HCT116 (cell line): ENCODE measurements around the gene PCDHGA2. TPM values are rescaled to one million over a fixed set of nuclear protein-coding genes. Genes with fewer than 3 reads are reported as not detected.

Experiments used
- ATAC-seq: fragments of 200-7000 bp; cut with Tn5 transposase; 2 replicates; pipeline ENCODE4 v1.9.1; 2020; ENCODE audit warnings: mild to moderate bottlenecking, moderate library complexity
- BruUV-seq: library from RNA; stranded (reverse); fragments of 400-500 nt; replicated peaks from 2 replicates; lab custom pipeline; 2021; lab: Mats Ljungman, UMichigan
- CTCF ChIA-PET: fragments of 300-600 bp; sonication (Branson Sonifier 250); formaldehyde crosslinking; loops from one replicate; lab custom pipeline; 2021; ENCODE audit warnings: antibody characterized with exemption; lab: Charles Lee
- POLR2A ChIA-PET: fragments of 300-600, 350-600 bp; sonication (Branson Sonifier 250); formaldehyde crosslinking; loops from one replicate; lab custom pipeline; 2021; ENCODE audit warnings: antibody characterized with exemption; lab: Charles Lee
- RAD21 ChIA-PET, 2 experiments: fragments of 300-600 bp; sonication (Branson Sonifier 250); formaldehyde crosslinking; loops; one replicate each; lab custom pipeline; 2023; ENCODE audit warnings: low total read pairs in 2 of 2; ENCODE audit not compliant: uncharacterized antibody in 2 of 2, unreplicated experiment in 2 of 2, low non-redundant PET in 1 of 2; lab: Charles Lee
- DNase-seq: peaks from one replicate; pipeline ENCODE4 v3.0.0-alpha.2; 2010; ENCODE audit warnings: low read depth, low spot score
- H2AFZ ChIP-seq: fragments of 200-600 bp; shearing (Covaris generic), sonication (generic); 2 replicates; pipeline ENCODE4 v1.6.1; 2017; ENCODE audit warnings: low read depth, mixed run types, mixed read lengths, antibody characterized with exemption, low read length; ENCODE audit not compliant: poor library complexity, severe bottlenecking
- H3K27ac ChIP-seq: 2 replicates; pipeline ENCODE4 v1.5.1; 2012; ENCODE audit warnings: low read depth, low read length
- H3K27me3 ChIP-seq: fragments of 200-600 bp; sonication (generic); 2 replicates; pipeline ENCODE4 v1.6.1; 2016; ENCODE audit warnings: mixed run types, low read length, mixed read lengths; ENCODE audit not compliant: insufficient read depth
- H3K36me3 ChIP-seq, 2 experiments: fragments of 200-500 bp in 1 of 2; fragments of 200-600 bp in 1 of 2; sonication (Bioruptor generic) in 1 of 2; sonication (generic) in 1 of 2; 2 replicates each; pipeline versions ENCODE4 v1.5.1 to v1.6.1; 2014 to 2016; ENCODE audit warnings: low read length in 2 of 2, inconsistent platforms in 1 of 2, mixed read lengths in 1 of 2, mixed run types in 1 of 2; ENCODE audit not compliant: insufficient read depth in 2 of 2, control insufficient read depth in 1 of 2
- H3K4me1 ChIP-seq, 2 experiments: fragments of 200-600 bp in 1 of 2; sonication (generic) in 1 of 2; 2 replicates each; pipeline versions ENCODE4 v1.5.1 to v1.6.1; 2012 to 2017; ENCODE audit warnings: low read length in 2 of 2, inconsistent platforms in 1 of 2, mild to moderate bottlenecking in 1 of 2, mixed read lengths in 1 of 2, mixed run types in 1 of 2, moderate library complexity in 1 of 2; ENCODE audit not compliant: insufficient read depth in 2 of 2, control insufficient read depth in 1 of 2
- H3K4me2 ChIP-seq: fragments of 200-600 bp; sonication (generic); 2 replicates; pipeline ENCODE4 v1.6.1; 2017; ENCODE audit warnings: mixed run types, low read length, mixed read lengths
- H3K4me3 ChIP-seq, 2 experiments: fragments of 200-600 bp in 1 of 2; sonication (generic) in 1 of 2; replicated peaks in 1 of 2; 2 replicates each; pipeline ENCODE4 v1.5.1; 2011 to 2016; ENCODE audit warnings: low read length in 2 of 2, control low read depth in 1 of 2, low read depth in 1 of 2, mild to moderate bottlenecking in 1 of 2, mixed read lengths in 1 of 2, mixed run types in 1 of 2
- H3K79me2 ChIP-seq: fragments of 200-600 bp; sonication (generic); 2 replicates; pipeline ENCODE4 v1.6.1; 2017; ENCODE audit warnings: mild to moderate bottlenecking, mixed run types, low read length, moderate library complexity, mixed read lengths; ENCODE audit not compliant: insufficient read depth
- H3K9ac ChIP-seq: fragments of 200-600 bp; sonication (generic); 2 replicates; pipeline ENCODE4 v1.6.1; 2016; ENCODE audit warnings: low read length, mixed read lengths
- H3K9me2 ChIP-seq: fragments of 200-600 bp; sonication (generic), shearing (Covaris generic); 2 replicates; pipeline ENCODE4 v1.6.1; 2017; ENCODE audit warnings: mixed run types, mild to moderate bottlenecking, moderate library complexity; ENCODE audit not compliant: insufficient read depth
- H3K9me3 ChIP-seq, 2 experiments: fragments of 200-500 bp in 1 of 2; fragments of 200-600 bp in 1 of 2; sonication (Bioruptor generic) in 1 of 2; sonication (generic) in 1 of 2; 2 replicates each; pipeline ENCODE4 v1.6.1; 2014 to 2017; ENCODE audit warnings: low read length in 2 of 2, mixed read lengths in 2 of 2, inconsistent platforms in 1 of 2, low read depth in 1 of 2, mild to moderate bottlenecking in 1 of 2, mixed run types in 1 of 2, moderate library complexity in 1 of 2; ENCODE audit not compliant: control insufficient read depth in 1 of 2, insufficient read depth in 1 of 2
- H4K20me1 ChIP-seq: fragments of 200-600 bp; sonication (generic), shearing (Covaris generic); 2 replicates; pipeline ENCODE4 v1.6.1; 2017; ENCODE audit warnings: mixed run types, mild to moderate bottlenecking, moderate library complexity; ENCODE audit not compliant: insufficient read depth
- EGR1 ChIP-seq: IDR thresholded peaks from 2 replicates; pipeline ENCODE4 v1.6.1; 2012; ENCODE audit warnings: low read depth
- ELF1 ChIP-seq: IDR thresholded peaks from 2 replicates; pipeline ENCODE4 v1.6.1; 2012; ENCODE audit warnings: low read depth, borderline replicate concordance
- EZH2phosphoT487 ChIP-seq: fragments of 200-600 bp; IDR thresholded peaks from 2 replicates; pipeline ENCODE4 v1.6.1; 2018; ENCODE audit warnings: antibody characterized with exemption, borderline replicate concordance
- JUND ChIP-seq: IDR thresholded peaks from 2 replicates; pipeline ENCODE4 v1.6.1; 2012
- POLR2A ChIP-seq: IDR thresholded peaks from 2 replicates; pipeline ENCODE4 v1.7.0; 2011; ENCODE audit warnings: borderline replicate concordance; ENCODE audit not compliant: insufficient read depth, insufficient read length; ENCODE audit errors: extremely low read depth
- POLR2AphosphoS5 ChIP-seq: IDR thresholded peaks from 2 replicates; pipeline ENCODE4 v1.6.1; 2011; ENCODE audit warnings: mild to moderate bottlenecking, low read depth, low read length, moderate library complexity
- RAD21 ChIP-seq: IDR thresholded peaks from 2 replicates; pipeline ENCODE4 v1.6.1; 2012; ENCODE audit warnings: low read depth, mild to moderate bottlenecking
- SIN3A ChIP-seq: IDR thresholded peaks from 2 replicates; pipeline ENCODE4 v1.6.1; 2012; ENCODE audit warnings: low read depth
- SRF ChIP-seq: IDR thresholded peaks from 2 replicates; pipeline ENCODE4 v1.6.1; 2012; ENCODE audit warnings: low read depth
- intact Hi-C: fragments of 100-400 bp; cut with micrococcal nuclease; formaldehyde crosslinking; loops from 2 replicates; pipeline ENCODE4 v1.10.0; 2022
- total RNA-seq: library from RNA; stranded (reverse); gene quantifications from one replicate; pipeline ENCODE4 v1.2.1, GENCODE V29; 2021; ENCODE audit not compliant: unreplicated experiment
- TF ChIP-seq, protein P1 (sequence below), 3 experiments: fragments of 200-600 bp in 1 of 3; sonication (generic) in 1 of 3; IDR thresholded peaks in 2 of 3; conservative IDR thresholded peaks in 1 of 3; 2 replicates each; pipeline ENCODE4 v1.5.1; 2012 to 2017; ENCODE audit warnings: low read depth in 2 of 3, low read length in 2 of 3, antibody characterized with exemption in 1 of 3, borderline replicate concordance in 1 of 3, control low read depth in 1 of 3, mild to moderate bottlenecking in 1 of 3, mixed read lengths in 1 of 3, mixed run types in 1 of 3, moderate library complexity in 1 of 3; ENCODE audit not compliant: insufficient read depth in 1 of 3
- TF ChIP-seq, protein P2 (sequence below): IDR thresholded peaks from 2 replicates; pipeline ENCODE4 v1.6.1; 2011; ENCODE audit warnings: mild to moderate bottlenecking, low read length, moderate library complexity; ENCODE audit not compliant: insufficient replicate concordance; ENCODE audit errors: extremely low read depth
- TF ChIP-seq, protein P3 (sequence below): IDR thresholded peaks from 2 replicates; pipeline ENCODE4 v1.6.1; 2012

Gene PCDHGA2
- total RNA-seq, 1 experiment from 2014 or later: not detected

DNA sequence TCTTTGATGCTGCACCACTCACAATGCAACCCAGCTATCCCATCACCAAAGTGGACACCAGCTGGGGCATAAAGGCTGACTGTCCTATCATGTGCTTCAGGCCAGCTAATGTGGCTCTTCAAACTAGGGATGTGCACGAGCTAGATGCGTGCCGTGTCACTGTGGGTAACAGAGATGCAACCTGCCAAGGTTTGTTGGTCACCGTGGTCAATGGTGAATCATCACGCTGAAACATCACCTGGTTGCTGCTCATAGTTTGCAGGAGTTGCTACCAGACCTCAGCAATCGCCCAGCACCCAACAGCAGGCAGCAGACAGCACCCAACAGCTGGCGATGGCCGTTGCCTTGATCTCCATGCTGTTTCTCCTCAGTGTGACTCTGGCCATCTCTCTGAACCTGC is 10.3 kb upstream of the PCDHGA2 start:
- H3K79me2 ChIP-seq: no peaks in the 10 kb centered on the region
- CTCF ChIA-PET: interaction anchor here (1.7 kb wide), 1 partner anchor 8 kb away, joined by 6 read pairs; the partner anchor contains the start of gene TAF7
- no TSS peak for BruUV-seq

DNA sequence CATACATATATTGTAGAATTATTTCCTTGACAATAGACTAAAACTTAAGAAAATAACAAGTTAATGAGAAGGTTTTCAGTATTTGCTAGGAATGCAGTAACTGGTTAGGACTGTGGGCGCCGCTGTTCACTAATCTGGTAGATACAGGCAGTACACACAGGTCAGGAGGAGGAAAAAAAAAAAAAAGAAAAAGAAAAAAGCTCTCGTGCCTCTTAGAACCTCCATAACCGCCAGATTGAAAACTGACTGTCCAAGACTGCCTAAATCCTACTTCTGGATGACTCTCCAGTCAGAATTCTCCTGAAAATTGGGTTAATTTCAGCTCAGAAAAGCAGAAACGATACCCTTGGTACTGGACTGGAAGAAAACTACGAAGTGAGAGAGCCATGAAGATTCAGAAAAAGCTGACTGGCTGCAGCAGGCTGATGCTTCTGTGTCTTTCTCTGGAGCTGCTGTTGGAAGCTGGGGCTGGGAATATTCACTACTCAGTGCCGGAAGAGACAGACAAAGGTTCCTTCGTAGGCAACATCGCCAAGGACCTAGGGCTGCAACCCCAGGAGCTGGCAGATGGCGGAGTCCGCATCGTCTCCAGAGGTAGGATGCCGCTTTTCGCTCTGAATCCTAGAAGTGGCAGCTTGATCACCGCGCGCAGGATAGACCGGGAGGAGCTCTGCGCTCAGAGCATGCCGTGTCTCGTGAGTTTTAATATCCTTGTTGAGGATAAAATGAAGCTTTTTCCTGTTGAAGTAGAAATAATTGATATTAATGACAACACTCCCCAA is 8.1 kb upstream of the PCDHGA2 start, which contains the start of gene PCDHGA1:
Gene PCDHGA1, plus strand, starts transcription at position 216 of the 782 bp plus-strand sequence.
- DNase-seq: no peak
- CTCF ChIA-PET: interaction anchor here (0.7 to 1.5 kb wide), 2 partner anchors 227 to 233 kb away, joined by 3 read pairs; no protein-coding TSS in a partner anchor

More for the DNA sequence above, 10.3 kb upstream of the PCDHGA2 start:
- H3K27me3 ChIP-seq: no peaks in the 10 kb centered on the region
- H3K36me3 ChIP-seq: no peaks in the 10 kb centered on the region
- H3K4me3 ChIP-seq: no peak overlapping the region
- ChIA-PET RAD21 (no interaction called here), POLR2A (no interaction called here)
- no peaks in the 10 kb centered on the region for H4K20me1 ChIP-seq
- no peak overlapping the region for H3K4me2 ChIP-seq
- TF ChIP-seq EGR1 (no peak), POLR2AphosphoS5 (no peak)
- H3K9me2 ChIP-seq: no peaks in the 10 kb centered on the region
- no peaks in the 10 kb centered on the region for H3K9me3 ChIP-seq
- no peak overlapping the region for H3K27ac ChIP-seq
- intact Hi-C loops: no loop called here
- DNase-seq (no peak), ATAC-seq (no peak)
- no peaks in the 10 kb centered on the region for H3K4me1 ChIP-seq
- H3K9ac ChIP-seq: no peak overlapping the region
- H2AFZ ChIP-seq: no peak overlapping the region

More for the DNA sequence above, 8.1 kb upstream of the PCDHGA2 start, which contains the start of gene PCDHGA1:
- RAD21 ChIA-PET: no interaction called here
- POLR2A ChIA-PET: no interaction called here
- Histone ChIP-seq H3K9me3 (no peaks in the 10 kb centered on the region), H4K20me1 (no peaks in the 10 kb centered on the region), H3K4me3 (no peak within 1 kb of the TSS), H3K36me3 (no peaks in the 10 kb centered on the region), H3K9ac (no peak within 1 kb of the TSS), H3K4me2 (no peak within 1 kb of the TSS), H3K4me1 (no peaks in the 10 kb centered on the region), H3K27ac (no peak within 1 kb of the TSS), H2AFZ (no peak within 1 kb of the TSS), H3K27me3 (no peaks in the 10 kb centered on the region), H3K9me2 (no peaks in the 10 kb centered on the region), H3K79me2 (no peaks in the 10 kb centered on the region)
- 0 out of 2 replicates have a peak, but pooled peaks have one; percentile 49 for ATAC-seq
- BruUV-seq: no TSS peak
- no peak for TF ChIP-seq SIN3A
- no peak for TF ChIP-seq JUND
- TF ChIP-seq, protein P1, sequence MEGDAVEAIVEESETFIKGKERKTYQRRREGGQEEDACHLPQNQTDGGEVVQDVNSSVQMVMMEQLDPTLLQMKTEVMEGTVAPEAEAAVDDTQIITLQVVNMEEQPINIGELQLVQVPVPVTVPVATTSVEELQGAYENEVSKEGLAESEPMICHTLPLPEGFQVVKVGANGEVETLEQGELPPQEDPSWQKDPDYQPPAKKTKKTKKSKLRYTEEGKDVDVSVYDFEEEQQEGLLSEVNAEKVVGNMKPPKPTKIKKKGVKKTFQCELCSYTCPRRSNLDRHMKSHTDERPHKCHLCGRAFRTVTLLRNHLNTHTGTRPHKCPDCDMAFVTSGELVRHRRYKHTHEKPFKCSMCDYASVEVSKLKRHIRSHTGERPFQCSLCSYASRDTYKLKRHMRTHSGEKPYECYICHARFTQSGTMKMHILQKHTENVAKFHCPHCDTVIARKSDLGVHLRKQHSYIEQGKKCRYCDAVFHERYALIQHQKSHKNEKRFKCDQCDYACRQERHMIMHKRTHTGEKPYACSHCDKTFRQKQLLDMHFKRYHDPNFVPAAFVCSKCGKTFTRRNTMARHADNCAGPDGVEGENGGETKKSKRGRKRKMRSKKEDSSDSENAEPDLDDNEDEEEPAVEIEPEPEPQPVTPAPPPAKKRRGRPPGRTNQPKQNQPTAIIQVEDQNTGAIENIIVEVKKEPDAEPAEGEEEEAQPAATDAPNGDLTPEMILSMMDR (IDR thresholded peaks at IDR 0.05 in 2 of 3, conservative IDR thresholded peaks at IDR 0.05 in 1 of 3; ENCODE audit: borderline replicate concordance in 1 of 3, insufficient read depth in 1 of 3, low read depth in 2 of 3, low read length in 2 of 3): peak in 2 of 3 experiments; percentile 17 to 39; a peak in 3 of 6 replicates
- TF ChIP-seq SRF: no peak
- no peak for TF ChIP-seq POLR2A
- no peak for TF ChIP-seq EZH2phosphoT487
- no peak for TF ChIP-seq ELF1
- TF ChIP-seq, protein P2, sequence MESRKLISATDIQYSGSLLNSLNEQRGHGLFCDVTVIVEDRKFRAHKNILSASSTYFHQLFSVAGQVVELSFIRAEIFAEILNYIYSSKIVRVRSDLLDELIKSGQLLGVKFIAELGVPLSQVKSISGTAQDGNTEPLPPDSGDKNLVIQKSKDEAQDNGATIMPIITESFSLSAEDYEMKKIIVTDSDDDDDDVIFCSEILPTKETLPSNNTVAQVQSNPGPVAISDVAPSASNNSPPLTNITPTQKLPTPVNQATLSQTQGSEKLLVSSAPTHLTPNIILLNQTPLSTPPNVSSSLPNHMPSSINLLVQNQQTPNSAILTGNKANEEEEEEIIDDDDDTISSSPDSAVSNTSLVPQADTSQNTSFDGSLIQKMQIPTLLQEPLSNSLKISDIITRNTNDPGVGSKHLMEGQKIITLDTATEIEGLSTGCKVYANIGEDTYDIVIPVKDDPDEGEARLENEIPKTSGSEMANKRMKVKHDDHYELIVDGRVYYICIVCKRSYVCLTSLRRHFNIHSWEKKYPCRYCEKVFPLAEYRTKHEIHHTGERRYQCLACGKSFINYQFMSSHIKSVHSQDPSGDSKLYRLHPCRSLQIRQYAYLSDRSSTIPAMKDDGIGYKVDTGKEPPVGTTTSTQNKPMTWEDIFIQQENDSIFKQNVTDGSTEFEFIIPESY: no peak
- TF ChIP-seq, protein P3, sequence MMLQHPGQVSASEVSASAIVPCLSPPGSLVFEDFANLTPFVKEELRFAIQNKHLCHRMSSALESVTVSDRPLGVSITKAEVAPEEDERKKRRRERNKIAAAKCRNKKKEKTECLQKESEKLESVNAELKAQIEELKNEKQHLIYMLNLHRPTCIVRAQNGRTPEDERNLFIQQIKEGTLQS: no peak
- TF ChIP-seq EGR1: no peak
- peak; percentile 16; the same call in 1 of the 2 replicates for TF ChIP-seq RAD21
- intact Hi-C loops: no loop called here
